ENCODE measurements around the gene CCDC136.

CCDC136 gene

GRCh38 chr7:128867842-128868623, 76.3 kb downstream of the CCDC136 start:
- TF ChIP-seq NFIC (IDR thresholded peaks at IDR 0.05) (peak; percentile 29; the same call in 1 of the 2 replicates), TCF12 (IDR thresholded peaks at IDR 0.05; ENCODE audit: low read depth) (peak; percentile 16; the same call in 1 of the 2 replicates), ZBTB7A (IDR thresholded peaks at IDR 0.05; ENCODE audit: low read depth) (no peak)

DNA sequence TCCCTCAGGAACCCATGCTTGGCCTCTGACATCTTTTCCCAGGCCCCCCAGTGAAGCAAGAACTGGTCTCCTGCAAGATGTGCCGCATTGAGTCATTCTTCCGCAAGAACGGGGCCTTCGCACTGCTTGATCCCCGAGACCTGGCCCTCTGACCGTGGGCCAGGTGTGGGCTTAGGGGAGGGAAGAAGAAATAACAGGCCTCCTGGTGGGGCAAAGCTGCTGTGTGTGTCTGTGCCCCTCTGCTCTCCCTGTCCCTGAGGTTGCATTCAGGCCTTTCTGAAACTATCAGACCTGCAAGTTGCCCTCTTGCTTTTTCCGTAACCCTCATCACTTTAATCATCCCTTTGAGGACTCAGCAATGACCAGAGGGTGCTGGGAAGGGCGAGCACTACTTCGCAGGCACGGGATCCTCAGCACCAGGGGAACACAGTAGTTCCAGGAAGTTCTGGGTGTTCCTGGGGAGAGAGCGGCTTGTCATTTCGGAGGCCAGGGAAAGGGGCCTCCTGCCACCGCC, 76.9 kb downstream of the CCDC136 start:
- TF ChIP-seq, protein P1, sequence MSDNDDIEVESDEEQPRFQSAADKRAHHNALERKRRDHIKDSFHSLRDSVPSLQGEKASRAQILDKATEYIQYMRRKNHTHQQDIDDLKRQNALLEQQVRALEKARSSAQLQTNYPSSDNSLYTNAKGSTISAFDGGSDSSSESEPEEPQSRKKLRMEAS (IDR thresholded peaks at IDR 0.05): no peak
- TF ChIP-seq EGR1 (IDR thresholded peaks at IDR 0.05): no peak
- no peak for TF ChIP-seq TCF12 (IDR thresholded peaks at IDR 0.05; ENCODE audit: low read depth)
- no peak for TF ChIP-seq CREB1 (IDR thresholded peaks at IDR 0.05; ENCODE audit: low read depth)
- TF ChIP-seq TAF1 (IDR thresholded peaks at IDR 0.05; ENCODE audit: low read depth): no peak
- no peak for TF ChIP-seq CEBPB (IDR thresholded peaks at IDR 0.05)
- no peak for TF ChIP-seq NFIC (IDR thresholded peaks at IDR 0.05)
- no peak for TF ChIP-seq RAD21 (IDR thresholded peaks at IDR 0.05; ENCODE audit: low read depth)
- no peak for TF ChIP-seq FOXM1 (IDR thresholded peaks at IDR 0.05; ENCODE audit: borderline replicate concordance, low read depth)
- TF ChIP-seq ZBTB7A (IDR thresholded peaks at IDR 0.05; ENCODE audit: low read depth): no peak
- TF ChIP-seq TEAD4 (IDR thresholded peaks at IDR 0.05): no peak
- no peak for TF ChIP-seq REST (IDR thresholded peaks at IDR 0.05; ENCODE audit: low read depth)
- TF ChIP-seq YY1 (IDR thresholded peaks at IDR 0.05; ENCODE audit: low read depth): no peak
- no peak for TF ChIP-seq USF1 (IDR thresholded peaks at IDR 0.05)
- TF ChIP-seq EP300 (IDR thresholded peaks at IDR 0.05; ENCODE audit: borderline replicate concordance): no peak

DNA sequence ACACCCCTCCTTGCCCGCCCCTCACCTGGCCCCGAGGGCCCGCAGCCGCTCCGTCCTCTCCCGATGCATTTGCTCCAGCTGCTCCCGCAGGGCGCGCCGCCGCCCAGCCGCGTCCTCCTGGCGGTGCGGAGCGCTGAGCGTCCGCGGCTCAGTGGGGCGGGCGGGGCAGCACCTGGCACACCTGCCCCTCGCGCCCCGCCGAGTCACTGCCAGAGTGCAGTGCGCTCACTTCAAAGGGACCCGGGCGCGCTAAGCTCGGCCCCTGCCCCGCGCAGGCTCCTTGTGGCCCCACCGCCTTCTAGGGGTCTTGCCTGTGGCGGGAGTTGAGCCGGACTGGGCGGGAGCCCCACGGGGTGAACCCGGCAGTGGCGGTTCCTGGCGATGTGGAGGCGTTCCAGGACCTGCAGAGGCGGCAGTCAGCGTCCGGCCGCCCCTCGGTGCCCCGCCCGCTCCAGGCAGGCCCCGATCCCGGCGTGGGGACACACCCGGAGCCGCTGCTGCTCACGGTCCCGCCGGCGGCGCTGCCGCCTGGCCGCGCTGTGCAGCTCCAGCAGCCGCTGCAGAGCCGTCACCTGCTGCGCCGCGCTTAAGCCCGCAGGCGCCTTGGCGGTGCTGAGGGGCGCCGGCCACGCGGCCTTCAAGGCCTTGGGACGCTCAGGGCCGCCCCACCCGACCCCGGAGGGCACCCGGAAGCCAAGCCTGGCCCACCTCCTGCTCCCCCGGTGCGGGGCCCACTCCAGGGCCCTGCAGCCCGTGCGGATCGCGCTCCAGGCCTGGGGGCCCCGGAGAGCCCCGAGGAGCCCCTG, 77.6 kb downstream of the CCDC136 start:
- TF ChIP-seq USF1 (IDR thresholded peaks at IDR 0.05) (no peak), NFIC (IDR thresholded peaks at IDR 0.05) (no peak), ZBTB7A (IDR thresholded peaks at IDR 0.05; ENCODE audit: low read depth) (peak; percentile 64; the same call in 1 of the 2 replicates), CEBPB (IDR thresholded peaks at IDR 0.05) (no peak), TAF1 (IDR thresholded peaks at IDR 0.05; ENCODE audit: low read depth) (no peak), FOXM1 (IDR thresholded peaks at IDR 0.05; ENCODE audit: borderline replicate concordance, low read depth) (no peak), EGR1 (IDR thresholded peaks at IDR 0.05) (no peak), TEAD4 (IDR thresholded peaks at IDR 0.05) (no peak), YY1 (IDR thresholded peaks at IDR 0.05; ENCODE audit: low read depth) (0 out of 2 replicates have a peak, but pooled peaks have one; percentile 6), EP300 (IDR thresholded peaks at IDR 0.05; ENCODE audit: borderline replicate concordance) (no peak), CREB1 (IDR thresholded peaks at IDR 0.05; ENCODE audit: low read depth) (no peak), RAD21 (IDR thresholded peaks at IDR 0.05; ENCODE audit: low read depth) (no peak), REST (IDR thresholded peaks at IDR 0.05; ENCODE audit: low read depth) (no peak), TCF12 (IDR thresholded peaks at IDR 0.05; ENCODE audit: low read depth) (peak; percentile 2; the same call in 1 of the 2 replicates)
- TF ChIP-seq, protein P1 (IDR thresholded peaks at IDR 0.05): peak; percentile 47; the same call in 1 of the 2 replicates

DNA sequence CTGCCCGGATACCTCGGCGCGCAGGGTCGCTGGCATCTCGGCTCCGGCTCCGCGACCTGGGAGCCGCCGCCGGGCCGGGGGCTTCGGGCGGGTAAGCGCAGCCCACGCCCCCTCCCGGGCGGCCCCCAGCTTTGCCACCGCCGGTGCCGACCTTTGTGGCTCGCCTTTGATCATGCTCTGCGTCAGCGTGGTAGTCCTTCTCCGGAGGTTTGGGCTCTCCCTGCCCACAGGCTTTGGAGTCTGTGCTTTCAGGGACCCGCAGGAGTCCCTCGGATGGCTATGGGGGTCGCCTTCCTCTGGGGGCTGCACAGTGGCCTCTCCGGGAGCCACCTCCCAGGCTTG, 78.1 kb downstream of the CCDC136 start:
- TF ChIP-seq FOXM1 (IDR thresholded peaks at IDR 0.05; ENCODE audit: borderline replicate concordance, low read depth) (no peak), EP300 (IDR thresholded peaks at IDR 0.05; ENCODE audit: borderline replicate concordance) (no peak), EGR1 (IDR thresholded peaks at IDR 0.05) (no peak), TAF1 (IDR thresholded peaks at IDR 0.05; ENCODE audit: low read depth) (no peak), YY1 (IDR thresholded peaks at IDR 0.05; ENCODE audit: low read depth) (no peak), TEAD4 (IDR thresholded peaks at IDR 0.05) (no peak), CEBPB (IDR thresholded peaks at IDR 0.05) (no peak), RAD21 (IDR thresholded peaks at IDR 0.05; ENCODE audit: low read depth) (no peak), NFIC (IDR thresholded peaks at IDR 0.05) (no peak), USF1 (IDR thresholded peaks at IDR 0.05) (no peak), CREB1 (IDR thresholded peaks at IDR 0.05; ENCODE audit: low read depth) (no peak), REST (IDR thresholded peaks at IDR 0.05; ENCODE audit: low read depth) (no peak), ZBTB7A (IDR thresholded peaks at IDR 0.05; ENCODE audit: low read depth) (no peak), TCF12 (IDR thresholded peaks at IDR 0.05; ENCODE audit: low read depth) (no peak)
- TF ChIP-seq, protein P1 (IDR thresholded peaks at IDR 0.05): no peak
